HG03139 (cell line): ENCODE measurements around the gene PHF21A.
"Not testable (repeated sequence)": the region's sequence is repeated elsewhere in the genome, so short reads cannot be mapped to it uniquely, and the experiment has no call there.

Experiments used
- ATAC-seq: cut with Tn5 transposase; IDR thresholded peaks from one replicate; pipeline ENCODE4 v1.9.1; 2021; ENCODE audit not compliant: unreplicated experiment

The PHF21A gene

DNA sequence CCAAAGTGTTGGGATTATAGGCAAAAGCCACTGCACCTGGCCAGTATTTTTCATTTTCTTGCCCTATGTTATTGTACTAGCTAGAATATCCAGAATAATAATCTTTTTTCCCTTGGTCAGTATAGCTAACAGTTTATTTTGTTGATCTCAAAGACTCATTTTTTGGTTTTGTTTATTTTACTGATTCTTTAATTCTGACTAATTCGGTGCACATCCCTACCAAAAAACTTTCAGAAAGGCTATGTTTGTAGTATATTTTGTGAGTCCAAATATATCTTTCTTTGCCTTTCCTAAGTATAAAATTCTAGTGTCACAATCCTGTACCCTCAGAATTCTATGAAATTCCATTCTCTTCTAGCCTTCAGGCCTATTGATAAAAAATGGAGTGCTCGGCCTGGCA lies 84.3 kb downstream of the PHF21A start:
- no peak for ATAC-seq

DNA sequence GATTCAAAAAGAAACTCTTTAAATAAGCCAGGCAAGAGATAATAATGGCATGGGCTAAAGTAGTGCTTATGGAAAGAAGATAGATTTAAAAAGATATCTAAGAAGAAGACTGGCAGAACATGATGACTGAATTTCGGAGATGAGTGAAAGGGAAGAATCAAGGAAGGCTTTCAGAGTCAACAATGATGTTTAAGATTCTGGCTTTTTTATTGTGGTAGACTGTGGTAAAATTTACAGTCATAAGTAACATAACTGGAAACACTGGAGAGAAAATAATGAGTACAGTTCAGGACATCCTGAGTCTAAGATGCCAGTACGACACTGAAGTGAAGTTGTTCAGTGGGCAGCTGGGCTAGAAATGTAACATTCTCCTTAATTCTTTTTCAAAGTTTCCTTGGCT lies 85.2 kb downstream of the PHF21A start:
- ATAC-seq, result no peak

- no peak for ATAC-seq
These were observed 87.2 kb downstream of the PHF21A start for GRCh38 chr11:46034041-46034440.

GRCh38 chr11:46026606-46027293 lies 94.5 kb downstream of the PHF21A start:
- no peak for ATAC-seq

GRCh38 chr11:46020084-46020599 lies 101.1 kb downstream of the PHF21A start:
- ATAC-seq, result no peak

DNA sequence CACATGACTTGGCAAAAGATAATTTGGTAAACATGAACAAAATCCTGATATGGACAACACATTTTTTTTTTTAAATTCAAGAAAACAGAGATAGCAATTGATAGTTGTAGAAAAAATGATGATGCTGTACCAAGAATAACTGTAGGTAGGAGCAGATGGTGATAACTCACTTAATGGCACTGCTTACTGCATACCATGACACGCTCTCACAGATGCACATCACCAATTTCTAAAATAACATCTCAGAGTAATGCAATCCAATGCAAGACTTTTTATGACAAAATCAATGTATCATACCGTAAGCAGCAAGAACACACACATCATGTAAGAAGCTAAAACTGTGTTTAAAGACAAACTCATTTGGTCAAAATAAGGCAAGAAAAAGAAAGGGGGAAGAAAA lies 102.6 kb downstream of the PHF21A start:
- no peak for ATAC-seq

DNA sequence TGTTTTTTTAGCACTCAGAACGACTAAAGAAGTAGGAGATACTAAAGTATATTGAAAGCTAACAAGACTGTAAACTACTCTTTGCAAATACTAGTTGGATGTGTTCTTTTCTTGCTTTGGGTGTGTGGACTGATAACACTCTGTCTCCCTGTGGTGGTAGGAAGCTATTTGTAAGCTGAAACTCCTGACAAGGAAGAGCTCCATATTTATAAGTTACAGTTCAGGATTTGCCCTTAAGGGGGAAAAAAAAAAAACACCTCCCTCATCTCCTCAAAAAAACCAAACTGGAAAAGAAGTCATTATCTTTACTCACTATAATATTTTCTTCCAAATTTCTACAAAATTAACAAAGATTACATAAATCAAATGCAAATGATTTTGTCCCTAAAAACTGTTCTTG lies 103.9 kb downstream of the PHF21A start:
- no peak for ATAC-seq

DNA sequence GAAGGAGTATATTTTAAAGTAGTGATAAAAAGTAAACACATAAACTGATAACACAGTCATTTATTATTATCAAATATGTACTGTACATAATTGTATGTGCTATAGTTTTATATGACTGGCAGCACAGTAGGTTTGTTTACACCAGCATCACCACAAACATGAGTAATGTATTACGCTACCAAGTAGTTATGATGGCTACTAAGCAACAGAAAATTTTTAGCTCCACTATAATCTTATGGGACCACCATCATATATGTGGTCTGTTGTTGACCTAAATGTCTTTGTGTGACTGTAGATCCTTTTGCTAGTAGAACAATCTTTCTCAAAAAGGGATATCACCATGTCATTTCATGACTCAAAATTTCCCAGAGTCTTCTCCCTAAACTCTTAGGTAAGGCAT lies 105.3 kb downstream of the PHF21A start:
- ATAC-seq, result no peak

- not testable (repeated sequence) for ATAC-seq
These were observed 107.1 kb downstream of the PHF21A start for GRCh38 chr11:46014168-46014567.

DNA sequence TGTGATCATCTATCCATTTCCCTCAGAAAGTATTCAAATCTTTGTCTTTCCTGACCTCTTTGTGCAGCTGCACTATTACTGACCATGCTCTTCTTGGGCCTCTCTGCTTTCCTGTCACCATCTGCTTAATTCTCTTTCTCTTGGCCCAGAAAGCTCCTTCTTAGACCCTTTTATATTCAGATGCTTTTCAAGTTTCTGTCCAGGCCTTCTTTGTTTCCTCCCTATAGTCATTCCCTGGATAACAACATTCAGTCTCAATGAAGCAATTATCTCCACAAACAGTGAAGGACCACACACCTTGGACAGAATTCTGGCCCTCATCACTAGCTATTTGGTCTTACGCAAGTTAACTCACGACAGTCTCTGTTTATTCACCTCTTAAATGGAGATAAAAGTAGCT lies 109.1 kb downstream of the PHF21A start:
- no peak for ATAC-seq

DNA sequence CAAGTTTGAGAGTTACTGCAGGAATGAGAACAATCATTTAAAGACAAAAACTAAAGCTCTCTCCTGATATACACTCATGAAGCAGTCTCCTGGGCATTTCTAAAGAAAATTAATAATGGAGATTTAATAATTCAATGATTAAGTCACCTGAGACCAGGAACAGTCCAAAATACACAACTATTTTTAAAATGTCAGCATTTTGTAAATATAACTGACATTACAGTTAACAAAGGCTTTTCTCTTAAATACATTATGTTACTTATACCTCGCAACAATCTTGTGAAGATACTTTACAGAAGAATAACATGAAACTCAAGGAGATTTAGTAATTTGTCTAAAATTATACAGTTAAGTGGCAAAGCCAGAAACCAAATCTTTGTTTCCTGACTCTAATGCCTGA lies 111.2 kb downstream of the PHF21A start:
- no peak for ATAC-seq

GRCh38 chr11:46009647-46010046 lies 111.6 kb downstream of the PHF21A start:
- ATAC-seq, result no peak

- no peak for ATAC-seq
These were observed 114.7 kb downstream of the PHF21A start for GRCh38 chr11:46006418-46007070.

DNA sequence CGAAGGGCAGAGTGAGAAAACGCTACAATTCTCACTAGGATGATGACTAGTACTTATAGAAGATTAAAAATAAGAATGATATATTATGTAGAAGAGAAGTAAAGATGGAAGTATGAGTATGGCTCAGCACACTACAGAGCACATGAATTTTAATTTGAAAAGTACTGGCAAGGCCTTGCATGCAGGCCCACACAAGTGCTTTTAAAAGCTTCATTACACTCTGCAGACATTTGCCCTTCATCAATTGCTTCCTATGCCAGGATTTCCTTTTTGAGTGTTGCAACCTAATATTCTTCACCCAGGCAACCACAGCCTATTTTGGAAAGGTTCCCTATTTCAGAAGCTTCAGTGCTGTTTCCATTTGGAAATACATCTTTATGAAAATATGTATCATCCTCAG lies 117.7 kb downstream of the PHF21A start:
- ATAC-seq, result no peak

- ATAC-seq, result no peak
These were observed 119.1 kb downstream of the PHF21A start for GRCh38 chr11:46002189-46002588.

DNA sequence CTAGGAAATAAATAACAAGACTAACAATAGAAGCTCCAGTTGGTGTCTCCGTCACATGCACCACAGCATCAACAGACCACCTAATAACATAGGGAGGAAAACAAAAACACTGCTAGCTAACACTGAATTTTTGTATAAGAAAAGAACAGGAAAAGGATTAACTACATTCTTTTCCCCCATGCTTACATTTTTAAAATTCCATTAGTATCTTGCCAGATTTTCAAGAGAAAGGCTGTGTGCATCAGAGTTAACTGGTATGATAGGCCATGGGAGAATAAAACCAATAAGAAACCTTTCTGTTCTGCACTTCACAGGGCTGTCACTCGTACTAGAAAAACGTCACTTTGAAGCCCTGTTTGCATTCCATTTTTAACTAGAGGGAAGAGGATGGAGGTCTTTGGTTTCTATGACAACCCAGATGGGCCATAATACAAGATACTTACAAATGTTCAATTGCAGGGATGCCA lies 119.8 kb downstream of the PHF21A start:
- no peak for ATAC-seq

DNA sequence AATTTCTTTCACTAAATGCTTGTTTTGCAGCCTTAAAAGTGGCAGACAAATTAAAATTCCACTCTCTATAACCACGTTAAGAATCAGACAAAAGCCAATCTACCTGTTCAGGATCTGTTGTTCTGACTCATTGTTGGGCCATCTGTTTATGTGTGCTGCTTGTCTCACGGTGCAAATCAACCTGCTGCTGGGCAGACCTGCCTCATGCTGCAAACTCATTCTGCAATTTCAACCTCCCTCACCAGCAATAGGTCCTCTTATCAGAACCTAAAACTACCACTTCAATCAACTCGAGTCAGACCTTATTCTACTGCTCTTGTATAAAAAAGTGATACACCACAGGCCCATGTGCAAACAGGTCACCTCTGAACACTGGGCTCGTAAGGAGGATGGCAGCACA lies 123.7 kb downstream of the PHF21A start:
- ATAC-seq, result no peak

GRCh38 chr11:45995342-45995734 lies 125.9 kb downstream of the PHF21A start:
- no peak for ATAC-seq

DNA sequence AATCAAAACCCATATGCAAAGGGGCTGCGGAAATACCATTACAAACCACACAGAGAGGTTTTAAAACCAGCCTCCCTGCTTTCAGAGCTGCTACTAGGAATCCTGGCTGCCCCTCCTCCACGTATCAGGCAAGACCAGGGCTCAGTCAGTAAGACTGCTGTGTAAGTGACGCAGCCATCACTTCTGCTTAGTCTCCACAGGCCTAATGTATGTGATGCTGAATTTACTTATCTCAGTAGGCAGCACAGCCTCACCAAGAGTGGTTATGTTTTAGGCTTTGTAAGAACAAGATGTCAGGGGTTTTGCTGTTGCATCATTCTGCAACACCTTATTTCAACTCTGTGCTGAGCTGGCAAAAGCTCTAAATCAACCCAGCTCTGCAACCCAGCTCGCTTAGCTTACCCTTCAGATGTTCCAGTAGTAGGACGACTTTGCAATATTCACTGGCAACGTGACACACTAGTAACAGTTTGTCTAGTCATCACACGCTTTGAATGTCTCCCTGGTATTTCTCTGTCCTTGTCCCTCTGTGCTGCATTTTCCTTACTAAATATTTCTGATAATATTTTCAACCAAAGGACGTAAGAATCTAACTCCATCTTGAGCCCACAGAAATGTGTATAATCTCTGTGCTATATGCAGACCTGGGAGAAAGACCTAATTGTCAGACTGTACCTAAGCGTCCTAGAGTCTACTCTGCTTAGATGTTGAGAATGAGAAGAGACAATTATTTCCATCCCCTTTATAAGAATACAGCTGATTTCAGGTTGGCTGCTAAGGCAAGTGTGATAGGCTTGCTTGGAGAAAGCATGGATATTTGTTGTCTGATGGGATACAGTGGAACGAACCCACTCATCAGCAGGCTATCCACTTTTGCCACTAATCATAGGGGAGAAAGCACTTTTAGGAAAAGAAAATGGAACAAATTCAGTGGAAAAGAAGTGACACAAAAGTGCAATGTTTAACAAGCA lies 126.6 kb downstream of the PHF21A start:
- ATAC-seq, result no peak

DNA sequence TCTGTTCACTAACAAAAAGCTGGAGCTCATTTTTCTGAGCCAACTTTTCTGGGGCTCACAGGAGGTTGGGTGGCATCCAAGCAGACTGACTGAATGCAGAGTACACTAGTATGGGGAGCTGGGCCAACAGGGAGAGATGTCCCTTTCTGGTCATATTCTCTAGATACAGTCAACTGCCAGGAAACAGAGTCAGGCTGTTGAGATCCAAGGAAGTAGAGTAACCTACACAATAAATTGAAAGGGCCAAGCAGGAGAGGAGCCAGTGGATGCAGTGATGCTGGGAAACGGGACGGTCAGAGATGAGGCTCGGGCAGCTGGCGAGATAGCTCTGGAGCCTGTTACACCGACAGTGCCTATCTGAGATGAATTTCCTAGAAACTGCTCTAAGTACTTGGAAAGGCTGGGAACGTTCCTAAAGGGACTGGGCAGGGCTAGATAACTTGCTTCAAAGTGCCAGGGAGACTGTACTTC lies 127.7 kb downstream of the PHF21A start:
- ATAC-seq, result no peak

GRCh38 chr11:45988921-45989320 lies 132.3 kb downstream of the PHF21A start:
- ATAC-seq, result no peak
